Adipocyte (in vitro differentiated cells): Measurements from ENCODE around the gene FHL2.

Experiments
- DNase-seq: peaks from one replicate; pipeline ENCODE4 v3.0.0-alpha.2; 2015; ENCODE audit warnings: low read depth
- H3K27me3 ChIP-seq: replicated peaks from 2 replicates; pipeline ENCODE4 v1.7.0; 2013; ENCODE audit warnings: mild to moderate bottlenecking, low read length, moderate library complexity; ENCODE audit not compliant: control insufficient read depth, insufficient read depth
- H3K36me3 ChIP-seq: 2 replicates; pipeline ENCODE4 v1.7.0; 2013; ENCODE audit warnings: low read length, mild to moderate bottlenecking, moderate library complexity; ENCODE audit not compliant: control insufficient read depth, insufficient read depth, severe bottlenecking
- H3K4me1 ChIP-seq: 2 replicates; pipeline ENCODE4 v1.7.0; 2013; ENCODE audit warnings: mild to moderate bottlenecking, low read length, moderate library complexity; ENCODE audit not compliant: control insufficient read depth, insufficient read depth
- H3K4me3 ChIP-seq: 2 replicates; pipeline ENCODE4 v1.7.0; 2013; ENCODE audit warnings: mild to moderate bottlenecking, low read length, moderate library complexity
- H3K9ac ChIP-seq: 2 replicates; pipeline ENCODE4 v1.7.0; 2013; ENCODE audit warnings: mild to moderate bottlenecking, low read length, moderate library complexity
- H3K9me3 ChIP-seq: 2 replicates; pipeline ENCODE4 v1.7.0; 2013; ENCODE audit warnings: mild to moderate bottlenecking, low read length, moderate library complexity; ENCODE audit not compliant: control insufficient read depth

The FHL2 gene

GRCh38 chr2:105384861-105385260 is 14.0 kb downstream of the FHL2 start:
- peaks cover 70% of the 10 kb centered on the region for H3K36me3 ChIP-seq
- no peaks in the 10 kb centered on the region for H3K27me3 ChIP-seq
- H3K4me1 ChIP-seq, result peaks cover 39% of the 10 kb centered on the region
- no peaks in the 10 kb centered on the region for H3K9me3 ChIP-seq
- DNase-seq, result no peak
- H3K4me3 ChIP-seq, result no peak overlapping the region
- H3K9ac ChIP-seq, result no peak overlapping the region

GRCh38 chr2:105384216-105384615 is 14.6 kb downstream of the FHL2 start:
- DNase-seq, result no peak
- H3K4me3 ChIP-seq, result no peak overlapping the region
- peaks cover 39% of the 10 kb centered on the region for H3K4me1 ChIP-seq
- peaks cover 74% of the 10 kb centered on the region for H3K36me3 ChIP-seq
- no peaks in the 10 kb centered on the region for H3K9me3 ChIP-seq
- no peaks in the 10 kb centered on the region for H3K27me3 ChIP-seq
- no peak overlapping the region for H3K9ac ChIP-seq

- no peak for DNase-seq
- H3K36me3 ChIP-seq, result peaks cover 79% of the 10 kb centered on the region
- H3K9ac ChIP-seq, result no peak overlapping the region
- no peaks in the 10 kb centered on the region for H3K27me3 ChIP-seq
- H3K4me1 ChIP-seq, result peaks cover 41% of the 10 kb centered on the region
- no peaks in the 10 kb centered on the region for H3K9me3 ChIP-seq
- H3K4me3 ChIP-seq, result no peak overlapping the region
Observed at GRCh38 chr2:105383432-105384166, 15.3 kb downstream of the FHL2 start.

- Histone ChIP-seq H3K4me1 (peaks cover 36% of the 10 kb centered on the region), H3K4me3 (no peak overlapping the region), H3K27me3 (no peaks in the 10 kb centered on the region), H3K9ac (no peak overlapping the region), H3K9me3 (no peaks in the 10 kb centered on the region), H3K36me3 (peaks cover 81% of the 10 kb centered on the region)
- DNase-seq, result no peak
Observed at GRCh38 chr2:105382177-105382576, 16.7 kb downstream of the FHL2 start.

DNA sequence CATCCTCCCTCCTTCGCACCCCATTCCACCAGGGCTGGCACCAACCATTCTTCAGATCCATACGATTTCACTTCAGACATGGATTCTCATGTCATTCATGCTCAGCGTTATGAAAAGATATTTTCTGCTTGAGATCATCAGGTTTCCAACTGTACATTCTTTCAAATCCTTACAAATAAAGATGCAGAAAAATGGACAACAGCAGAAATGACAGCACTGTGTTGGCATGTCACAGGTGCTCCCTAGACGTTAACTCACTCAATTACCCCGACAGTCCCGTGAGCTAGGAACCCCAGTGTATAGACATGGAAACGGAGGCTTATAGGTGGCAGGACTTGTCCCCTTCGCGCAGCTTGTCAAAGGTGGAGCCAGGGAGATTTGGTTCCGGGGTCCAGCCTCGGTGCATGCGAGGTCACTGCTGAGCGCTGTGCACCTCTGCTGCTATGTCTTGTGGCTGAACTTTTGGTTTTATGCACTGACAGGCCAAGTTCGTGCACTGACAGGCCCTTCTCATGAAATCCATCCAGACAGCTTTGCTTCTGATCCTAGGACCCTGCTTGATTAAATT is 17.7 kb downstream of the FHL2 start:
- Histone ChIP-seq H3K4me3 (no peak overlapping the region), H3K4me1 (peaks cover 40% of the 10 kb centered on the region), H3K27me3 (no peaks in the 10 kb centered on the region), H3K9ac (peak overlapping the region; percentile 30), H3K9me3 (no peaks in the 10 kb centered on the region), H3K36me3 (peaks cover 85% of the 10 kb centered on the region)
- DNase-seq, result no peak

DNA sequence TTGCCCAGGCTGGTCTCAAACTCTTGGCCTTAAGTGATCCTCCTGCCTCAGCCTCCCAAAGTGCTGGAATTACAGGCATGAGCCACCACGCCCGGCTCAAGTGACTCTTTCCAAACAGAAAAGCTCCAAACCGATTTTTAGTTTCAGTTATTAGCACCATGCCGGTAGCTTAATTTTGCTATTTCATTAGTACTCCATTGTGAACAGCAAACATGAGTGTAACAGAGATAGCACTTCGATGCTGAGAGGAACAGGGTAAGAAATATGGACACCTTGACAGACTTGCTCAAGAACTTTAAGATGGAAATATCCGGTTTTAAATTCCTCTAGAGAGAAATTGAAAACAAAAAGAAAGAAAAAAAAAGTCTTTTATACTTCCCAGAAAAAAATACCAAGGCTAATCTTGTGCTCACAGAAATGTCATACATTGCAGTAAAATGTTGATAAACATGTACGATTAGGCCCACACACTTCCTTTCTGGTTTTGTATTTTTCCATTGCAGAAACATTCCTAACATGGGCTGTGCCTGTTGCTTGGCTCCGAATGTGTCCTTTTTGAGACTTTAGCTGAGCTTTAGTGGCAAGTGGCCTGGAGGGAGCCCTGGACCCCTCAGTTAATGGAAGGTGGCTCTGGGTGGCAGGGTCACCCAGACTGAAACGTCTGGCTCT is 18.3 kb downstream of the FHL2 start:
- peaks cover 46% of the 10 kb centered on the region for H3K4me1 ChIP-seq
- H3K9me3 ChIP-seq, result no peaks in the 10 kb centered on the region
- no peaks in the 10 kb centered on the region for H3K27me3 ChIP-seq
- peak overlapping the region; percentile 30 for H3K9ac ChIP-seq
- DNase-seq, result peak; percentile 72
- peaks cover 85% of the 10 kb centered on the region for H3K36me3 ChIP-seq
- no peak overlapping the region for H3K4me3 ChIP-seq

DNA sequence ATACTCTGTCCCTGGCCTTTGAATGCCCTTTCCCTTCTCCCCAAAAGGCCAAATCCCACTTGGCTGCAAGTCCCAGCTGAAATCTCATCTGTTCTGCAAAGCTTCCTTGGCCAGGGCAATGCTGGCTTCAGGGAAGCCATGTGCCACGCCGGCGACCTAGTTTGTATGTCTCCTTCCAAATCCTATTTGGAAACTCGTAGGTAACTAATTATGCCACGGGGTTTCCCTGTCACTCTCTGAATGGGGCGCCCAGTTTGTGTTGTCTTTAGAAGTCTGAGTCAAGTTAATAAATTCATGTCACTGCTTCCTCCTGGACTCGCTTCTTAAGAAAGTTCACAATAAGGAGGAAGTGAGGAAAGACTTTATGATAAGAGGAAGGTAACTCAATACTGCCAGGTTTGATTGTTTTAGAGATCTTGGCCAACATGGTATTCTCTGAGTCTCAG is 19.1 kb downstream of the FHL2 start:
- H3K9ac ChIP-seq, result peak overlapping the region; percentile 30
- peaks cover 54% of the 10 kb centered on the region for H3K4me1 ChIP-seq
- H3K36me3 ChIP-seq, result peaks cover 79% of the 10 kb centered on the region
- H3K4me3 ChIP-seq, result no peak overlapping the region
- H3K9me3 ChIP-seq, result no peaks in the 10 kb centered on the region
- H3K27me3 ChIP-seq, result no peaks in the 10 kb centered on the region
- no peak for DNase-seq

GRCh38 chr2:105378921-105379383 is 19.9 kb downstream of the FHL2 start:
- DNase-seq, result no peak
- Histone ChIP-seq H3K9me3 (no peaks in the 10 kb centered on the region), H3K27me3 (no peaks in the 10 kb centered on the region), H3K4me3 (no peak overlapping the region), H3K9ac (no peak overlapping the region), H3K36me3 (peaks cover 75% of the 10 kb centered on the region), H3K4me1 (peaks cover 63% of the 10 kb centered on the region)

DNA sequence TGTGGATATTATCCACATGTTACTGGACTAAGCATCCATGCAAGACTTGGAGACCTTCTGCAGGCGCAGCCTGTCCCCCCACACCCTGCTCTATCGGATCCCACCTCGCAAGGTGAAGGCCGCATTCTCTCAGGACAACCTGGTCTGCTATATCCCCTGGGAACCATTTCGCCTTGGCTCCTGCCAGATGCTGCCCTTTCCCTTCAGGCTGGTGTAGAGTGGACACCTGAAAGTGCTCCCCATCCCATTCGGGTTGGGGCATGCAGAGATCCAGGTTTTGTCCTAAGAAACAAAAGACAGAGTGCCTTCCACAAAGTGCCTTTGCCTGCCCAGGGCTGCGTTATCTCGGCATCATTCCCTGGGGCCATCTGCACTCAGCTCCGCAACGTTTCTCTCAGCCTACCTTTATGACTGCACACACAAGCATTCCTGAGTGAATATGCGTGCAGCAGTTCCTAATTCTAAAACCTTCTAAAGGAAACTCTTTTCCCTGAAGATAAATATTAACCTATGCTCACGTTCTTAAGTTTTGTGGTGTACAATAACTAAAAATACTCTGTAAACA is 20.5 kb downstream of the FHL2 start:
- H3K9me3 ChIP-seq, result no peaks in the 10 kb centered on the region
- no peak for DNase-seq
- H3K36me3 ChIP-seq, result peaks cover 73% of the 10 kb centered on the region
- no peaks in the 10 kb centered on the region for H3K27me3 ChIP-seq
- H3K9ac ChIP-seq, result peak overlapping the region; percentile 0
- no peak overlapping the region for H3K4me3 ChIP-seq
- H3K4me1 ChIP-seq, result peaks cover 68% of the 10 kb centered on the region

- H3K4me3 ChIP-seq, result no peak overlapping the region
- peaks cover 73% of the 10 kb centered on the region for H3K4me1 ChIP-seq
- no peaks in the 10 kb centered on the region for H3K27me3 ChIP-seq
- no peaks in the 10 kb centered on the region for H3K9me3 ChIP-seq
- no peak for DNase-seq
- H3K9ac ChIP-seq, result peak overlapping the region; percentile 0
- H3K36me3 ChIP-seq, result peaks cover 73% of the 10 kb centered on the region
Observed at GRCh38 chr2:105377871-105378270, 21.0 kb downstream of the FHL2 start.

- no peaks in the 10 kb centered on the region for H3K9me3 ChIP-seq
- H3K27me3 ChIP-seq, result no peaks in the 10 kb centered on the region
- peaks cover 80% of the 10 kb centered on the region for H3K4me1 ChIP-seq
- DNase-seq, result peak; percentile 59
- H3K36me3 ChIP-seq, result peaks cover 66% of the 10 kb centered on the region
- no peak overlapping the region for H3K4me3 ChIP-seq
- no peak overlapping the region for H3K9ac ChIP-seq
Observed at GRCh38 chr2:105376789-105377240, 22.0 kb downstream of the FHL2 start.
